Neural progenitor cell (in vitro differentiated cells): ENCODE measurements around the gene GRIN3B. TPM values are rescaled to one million over a fixed set of nuclear protein-coding genes. Genes with fewer than 3 reads are reported as not detected.

Experiments
- DNase-seq: peaks from one replicate; pipeline ENCODE4 v3.0.0-alpha.2; 2016; ENCODE audit warnings: low spot score
- H2AFZ ChIP-seq: fragments of 200-600 bp; sonication (generic); replicated peaks from 2 replicates; pipeline ENCODE4 v1.6.1; 2016; ENCODE audit warnings: antibody characterized with exemption
- H3F3A ChIP-seq: fragments of 200-600 bp; sonication (generic); 2 replicates; pipeline ENCODE4 v1.6.1; 2016; ENCODE audit warnings: antibody characterized with exemption, low read depth
- H3K27ac ChIP-seq: fragments of 200-600 bp; sonication (generic); 2 replicates; pipeline ENCODE4 v1.5.1; 2016; ENCODE audit warnings: mild to moderate bottlenecking
- H3K27me3 ChIP-seq: fragments of 200-600 bp; sonication (generic); 2 replicates; pipeline ENCODE4 v1.6.1; 2016; ENCODE audit warnings: mild to moderate bottlenecking, moderate library complexity
- H3K36me3 ChIP-seq: fragments of 200-600 bp; sonication (generic); 2 replicates; pipeline ENCODE4 v1.5.1; 2016
- H3K4me1 ChIP-seq: fragments of 200-600 bp; sonication (generic); 2 replicates; pipeline ENCODE4 v1.6.1; 2016; ENCODE audit warnings: mixed run types
- H3K4me2 ChIP-seq: fragments of 200-600 bp; sonication (generic); 2 replicates; pipeline ENCODE4 v1.6.1; 2016
- H3K4me3 ChIP-seq: fragments of 200-600 bp; sonication (generic); 2 replicates; pipeline ENCODE4 v1.5.1; 2016
- H3K79me2 ChIP-seq: fragments of 200-600 bp; sonication (generic); 2 replicates; pipeline ENCODE4 v1.6.1; 2016; ENCODE audit warnings: low read depth
- H3K9ac ChIP-seq: fragments of 200-600 bp; sonication (generic); 2 replicates; pipeline ENCODE4 v1.6.1; 2016
- H3K9me3 ChIP-seq: fragments of 200-600 bp; sonication (generic); 2 replicates; pipeline ENCODE4 v1.5.1; 2016; ENCODE audit warnings: low read depth
- H4K20me1 ChIP-seq: fragments of 200-600 bp; sonication (generic); 2 replicates; pipeline ENCODE4 v1.6.1; 2016; ENCODE audit warnings: low read depth
- H3K27ac Mint-ChIP-seq: 3 replicates; pipeline ENCODE4 v1.8.0; 2021; ENCODE audit warnings: mixed read lengths
- H3K27me3 Mint-ChIP-seq: 2 replicates; pipeline ENCODE4 v1.8.0; 2022; ENCODE audit warnings: low read depth, mild to moderate bottlenecking, inconsistent platforms, moderate library complexity, mixed read lengths; ENCODE audit not compliant: insufficient read depth
- H3K36me3 Mint-ChIP-seq: 3 replicates; pipeline ENCODE4 v1.8.0; 2021; ENCODE audit warnings: mixed read lengths
- H3K4me1 Mint-ChIP-seq: 3 replicates; pipeline ENCODE4 v1.8.0; 2021; ENCODE audit warnings: mixed read lengths
- H3K4me3 Mint-ChIP-seq: 3 replicates; pipeline ENCODE4 v1.8.0; 2021; ENCODE audit warnings: mild to moderate bottlenecking, moderate library complexity, mixed read lengths
- H3K9me3 Mint-ChIP-seq: 3 replicates; pipeline ENCODE4 v1.8.0; 2020; ENCODE audit warnings: mixed read lengths
- EZH2 ChIP-seq: fragments of 200-600 bp; sonication (generic); IDR thresholded peaks from 2 replicates; pipeline ENCODE4 v1.6.1; 2017; ENCODE audit warnings: antibody characterized with exemption, mild to moderate bottlenecking, moderate library complexity
- EZH2phosphoT487 ChIP-seq: fragments of 200-600 bp; sonication (generic); IDR thresholded peaks from 2 replicates; pipeline ENCODE4 v1.6.1; 2017; ENCODE audit warnings: antibody characterized with exemption
- small RNA-seq: library from RNA; depleted of rRNA; stranded (forward); fragments of <200 nt; gene quantifications from one replicate; pipeline ENCODE3, GENCODE V24; 2015
- total RNA-seq: library from RNA; depleted of rRNA; stranded (reverse); fragments of >200 nt; gene quantifications from 2 replicates; pipeline ENCODE4 v1.2.3, GENCODE V29; 2015; ENCODE audit warnings: low replicate concordance
- TF ChIP-seq, protein P1 (sequence below): fragments of 200-600 bp; sonication (generic); IDR thresholded peaks from 2 replicates; pipeline ENCODE4 v1.5.1; 2017; ENCODE audit warnings: antibody characterized with exemption, mild to moderate bottlenecking

GRIN3B gene
- total RNA-seq, 1 donor from 2014 or later = 5.9 TPM

DNA sequence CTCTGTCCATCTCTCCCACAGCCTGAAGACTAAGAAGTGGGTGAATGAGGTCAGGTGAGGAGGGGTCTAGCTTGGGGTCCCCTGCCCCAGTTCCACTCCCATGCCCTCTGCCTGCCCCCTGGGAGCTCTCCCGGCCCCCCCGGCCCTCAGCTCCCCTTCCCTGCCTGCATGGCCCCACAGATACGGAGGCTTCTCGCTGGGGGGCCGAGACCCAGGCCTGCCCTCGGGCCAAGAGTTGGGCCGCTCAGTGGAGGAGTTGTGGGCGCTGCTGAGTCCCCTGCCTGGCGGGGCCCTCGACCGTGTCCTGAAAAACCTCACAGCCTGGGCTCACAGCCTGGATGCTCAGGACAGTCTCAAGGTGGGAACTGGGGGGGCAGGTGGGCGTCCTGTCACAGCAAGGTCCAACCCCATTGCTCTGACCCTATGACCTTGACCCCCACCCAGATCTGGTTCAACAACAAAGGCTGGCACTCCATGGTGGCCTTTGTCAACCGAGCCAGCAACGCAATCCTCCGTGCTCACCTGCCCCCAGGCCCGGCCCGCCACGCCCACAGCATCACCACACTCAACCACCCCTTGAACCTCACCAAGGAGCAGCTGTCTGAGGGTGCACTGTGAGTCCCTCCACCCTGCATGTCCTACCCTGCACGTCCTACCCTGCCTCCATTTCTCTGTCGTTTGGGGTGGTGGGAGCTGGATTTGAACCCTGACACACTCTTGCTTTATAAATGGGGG, 55.8 kb downstream of the GRIN3B start:
- Histone ChIP-seq H4K20me1 (no peaks in the 10 kb centered on the region), H3K27ac (no peak overlapping the region), H2AFZ (no peak overlapping the region), H3K36me3 (no peaks in the 10 kb centered on the region), H3K79me2 (no peaks in the 10 kb centered on the region), H3K4me1 (no peaks in the 10 kb centered on the region), H3K9ac (no peak overlapping the region), H3K27me3 (no peaks in the 10 kb centered on the region), H3K4me2 (no peak overlapping the region), H3K4me3 (no peak overlapping the region), H3K9me3 (peaks cover 7% of the 10 kb centered on the region), H3F3A (peaks cover 5% of the 10 kb centered on the region)
- Mint-ChIP-seq H3K4me3 (no peak overlapping the region), H3K36me3 (peaks cover 2% of the 10 kb centered on the region), H3K9me3 (no peaks in the 10 kb centered on the region), H3K4me1 (peaks cover 10% of the 10 kb centered on the region), H3K27ac (no peak overlapping the region), H3K27me3 (peaks cover 12% of the 10 kb centered on the region)
- no peak for DNase-seq
- TF ChIP-seq EZH2 = no peak
- TF ChIP-seq EZH2phosphoT487 = no peak
- TF ChIP-seq, protein P1, sequence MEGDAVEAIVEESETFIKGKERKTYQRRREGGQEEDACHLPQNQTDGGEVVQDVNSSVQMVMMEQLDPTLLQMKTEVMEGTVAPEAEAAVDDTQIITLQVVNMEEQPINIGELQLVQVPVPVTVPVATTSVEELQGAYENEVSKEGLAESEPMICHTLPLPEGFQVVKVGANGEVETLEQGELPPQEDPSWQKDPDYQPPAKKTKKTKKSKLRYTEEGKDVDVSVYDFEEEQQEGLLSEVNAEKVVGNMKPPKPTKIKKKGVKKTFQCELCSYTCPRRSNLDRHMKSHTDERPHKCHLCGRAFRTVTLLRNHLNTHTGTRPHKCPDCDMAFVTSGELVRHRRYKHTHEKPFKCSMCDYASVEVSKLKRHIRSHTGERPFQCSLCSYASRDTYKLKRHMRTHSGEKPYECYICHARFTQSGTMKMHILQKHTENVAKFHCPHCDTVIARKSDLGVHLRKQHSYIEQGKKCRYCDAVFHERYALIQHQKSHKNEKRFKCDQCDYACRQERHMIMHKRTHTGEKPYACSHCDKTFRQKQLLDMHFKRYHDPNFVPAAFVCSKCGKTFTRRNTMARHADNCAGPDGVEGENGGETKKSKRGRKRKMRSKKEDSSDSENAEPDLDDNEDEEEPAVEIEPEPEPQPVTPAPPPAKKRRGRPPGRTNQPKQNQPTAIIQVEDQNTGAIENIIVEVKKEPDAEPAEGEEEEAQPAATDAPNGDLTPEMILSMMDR = no peak

DNA sequence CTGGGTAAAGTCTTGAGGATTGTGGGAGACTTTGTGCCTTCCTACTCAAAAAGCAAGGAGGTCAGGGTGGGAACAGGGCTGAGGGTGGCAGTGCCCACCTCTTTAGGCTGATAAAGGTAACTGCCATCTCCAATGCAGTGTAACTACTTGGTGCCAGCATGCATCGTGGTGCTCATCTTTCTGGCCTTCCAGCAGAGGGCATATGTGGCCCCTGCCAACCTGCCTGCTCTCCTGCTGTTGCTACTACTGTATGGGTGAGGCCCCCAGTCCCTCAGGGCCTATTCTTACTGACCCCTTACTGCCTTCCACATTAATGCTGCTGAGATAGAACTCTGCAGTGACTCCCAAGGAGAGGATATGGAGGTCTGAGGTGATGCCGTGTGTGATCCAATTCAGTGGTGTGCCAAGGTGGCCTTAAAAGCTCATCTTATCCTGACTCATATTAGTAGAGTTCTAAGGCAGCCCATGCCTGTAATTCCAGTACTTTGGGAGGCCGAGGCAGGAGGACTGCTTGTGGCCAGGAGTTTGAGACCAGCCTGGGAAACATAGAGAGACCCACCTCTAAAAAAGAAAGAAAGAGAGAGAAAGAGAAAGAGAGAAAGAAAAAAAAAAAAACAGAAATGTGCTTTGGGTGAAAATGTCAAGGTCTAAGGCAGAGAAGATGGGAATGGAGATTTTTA, 57.1 kb downstream of the GRIN3B start:
- peaks cover 11% of the 10 kb centered on the region for H3K27me3 Mint-ChIP-seq
- no peaks in the 10 kb centered on the region for H3K27me3 ChIP-seq
- DNase-seq = peak; percentile 75
- no peaks in the 10 kb centered on the region for H3F3A ChIP-seq
- H3K4me1 ChIP-seq = no peaks in the 10 kb centered on the region
- peaks cover 7% of the 10 kb centered on the region for H3K9me3 ChIP-seq
- H2AFZ ChIP-seq = no peak overlapping the region
- H3K79me2 ChIP-seq = no peaks in the 10 kb centered on the region
- H3K4me2 ChIP-seq = no peak overlapping the region
- H3K36me3 ChIP-seq = no peaks in the 10 kb centered on the region
- no peak overlapping the region for H3K4me3 ChIP-seq
- H3K4me1 Mint-ChIP-seq = peaks cover 6% of the 10 kb centered on the region
- peak overlapping the region; percentile 69 for H3K27ac Mint-ChIP-seq
- no peaks in the 10 kb centered on the region for H4K20me1 ChIP-seq
- no peak overlapping the region for H3K9ac ChIP-seq
- H3K4me3 Mint-ChIP-seq = no peak overlapping the region
- no peaks in the 10 kb centered on the region for H3K9me3 Mint-ChIP-seq
- H3K27ac ChIP-seq = no peak overlapping the region
- TF ChIP-seq, protein P1 = no peak
- TF ChIP-seq EZH2phosphoT487 = no peak
- TF ChIP-seq EZH2 = no peak
- H3K36me3 Mint-ChIP-seq = peaks cover 2% of the 10 kb centered on the region

DNA sequence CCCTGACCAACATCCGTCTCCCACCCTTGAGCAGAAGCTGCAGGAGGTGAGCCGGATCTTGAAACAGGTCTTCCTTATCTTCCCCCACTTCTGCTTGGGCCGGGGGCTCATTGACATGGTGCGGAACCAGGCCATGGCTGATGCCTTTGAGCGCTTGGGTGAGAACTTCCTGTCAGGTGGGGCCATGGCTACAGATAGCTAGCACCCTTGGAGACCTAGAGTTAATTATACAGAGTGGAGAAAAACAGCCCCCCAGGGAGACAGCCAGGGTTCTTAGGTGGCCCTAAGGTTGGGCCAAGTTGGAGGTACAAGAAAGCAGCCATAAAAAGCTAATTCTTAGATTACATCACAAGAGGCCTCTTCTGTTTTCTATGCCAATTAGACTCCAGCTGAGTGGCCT, 57.9 kb downstream of the GRIN3B start:
- H3K9ac ChIP-seq = no peak overlapping the region
- H3K36me3 ChIP-seq = no peaks in the 10 kb centered on the region
- peak overlapping the region; percentile 24 for H3K4me3 Mint-ChIP-seq
- H3K4me1 Mint-ChIP-seq = peaks cover 3% of the 10 kb centered on the region
- no peak overlapping the region for H3K27ac ChIP-seq
- no peak overlapping the region for H3K4me3 ChIP-seq
- H4K20me1 ChIP-seq = no peaks in the 10 kb centered on the region
- no peak overlapping the region for H3K27ac Mint-ChIP-seq
- no peak for DNase-seq
- peaks cover 2% of the 10 kb centered on the region for H3K36me3 Mint-ChIP-seq
- H3K27me3 Mint-ChIP-seq = peaks cover 8% of the 10 kb centered on the region
- no peaks in the 10 kb centered on the region for H3K27me3 ChIP-seq
- no peaks in the 10 kb centered on the region for H3K9me3 Mint-ChIP-seq
- TF ChIP-seq EZH2phosphoT487 = no peak
- TF ChIP-seq, protein P1 = no peak
- TF ChIP-seq EZH2 = no peak
- no peaks in the 10 kb centered on the region for H3F3A ChIP-seq
- no peak overlapping the region for H3K4me2 ChIP-seq
- H2AFZ ChIP-seq = no peak overlapping the region
- peaks cover 7% of the 10 kb centered on the region for H3K9me3 ChIP-seq
- no peaks in the 10 kb centered on the region for H3K79me2 ChIP-seq
- H3K4me1 ChIP-seq = no peaks in the 10 kb centered on the region

Small RNA genes lying within 50 kb of the gene (small RNA-seq; reads per million reads assigned to genes)
- 1.2 reads per million, percentile 82 among the genes with 10 or more reads in this experiment for gene RNU6-2

Other genes with a start within 250 kb of the GRIN3B start
- not detected in 2 replicates for gene MISP, start 249.3 kb upstream of the GRIN3B start, total RNA-seq
- 237 and 543 TPM in 2 replicates for gene PTBP1, start 203.0 kb upstream of the GRIN3B start, total RNA-seq
- gene PLPPR3, start 178.5 kb upstream of the GRIN3B start, total RNA-seq = 15.6 and 91.6 TPM in 2 replicates
- gene AZU1, start 172.6 kb upstream of the GRIN3B start, total RNA-seq = 1.0 and 2.0 TPM in 2 replicates
- gene PRTN3, start 159.4 kb upstream of the GRIN3B start, total RNA-seq = 0.28 TPM in 1 of 2 replicates, not detected in the other
- not detected in 2 replicates for gene ELANE, start 148.1 kb upstream of the GRIN3B start, total RNA-seq
- 0.90 TPM in 1 of 2 replicates, not detected in the other for gene CFD, start 140.8 kb upstream of the GRIN3B start, total RNA-seq
- gene MED16, start 107.2 kb upstream of the GRIN3B start, total RNA-seq = 14.4 and 46.9 TPM in 2 replicates
- not detected in 2 replicates for gene RNU6-9, start 106.9 kb upstream of the GRIN3B start, total RNA-seq
- 22.7 and 58.2 TPM in 2 replicates for gene R3HDM4, start 87.2 kb upstream of the GRIN3B start, total RNA-seq
- gene KISS1R, start 83.1 kb upstream of the GRIN3B start, total RNA-seq = 0.77 TPM in 1 of 2 replicates, not detected in the other
- gene ARID3A, start 74.4 kb upstream of the GRIN3B start, total RNA-seq = 25.5 and 68.7 TPM in 2 replicates
- gene WDR18, start 16.1 kb upstream of the GRIN3B start, total RNA-seq = 38.6 and 156 TPM in 2 replicates
- gene TMEM259, start 20.7 kb downstream of the GRIN3B start, total RNA-seq = 31.7 and 175 TPM in 2 replicates
- gene RNU6-2, start 21.1 kb downstream of the GRIN3B start, total RNA-seq = not detected in 2 replicates
- gene CNN2, start 26.2 kb downstream of the GRIN3B start, total RNA-seq = 131 and 196 TPM in 2 replicates
- gene ABCA7, start 39.7 kb downstream of the GRIN3B start, total RNA-seq = 1.4 and 21.9 TPM in 2 replicates
- gene ARHGAP45, start 66.7 kb downstream of the GRIN3B start, total RNA-seq = 9.6 and 18.2 TPM in 2 replicates
- 98.8 and 197 TPM in 2 replicates for gene POLR2E, start 95.0 kb downstream of the GRIN3B start, total RNA-seq
- 289 and 439 TPM in 2 replicates for gene GPX4, start 103.6 kb downstream of the GRIN3B start, total RNA-seq
- 3.3 and 16.2 TPM in 2 replicates for gene SBNO2, start 173.8 kb downstream of the GRIN3B start, total RNA-seq
- 27.4 and 67.3 TPM in 2 replicates for gene STK11, start 205.4 kb downstream of the GRIN3B start, total RNA-seq
- 1.2 and 17.8 TPM in 2 replicates for gene CBARP, start 237.6 kb downstream of the GRIN3B start, total RNA-seq
- gene ATP5F1D, start 241.3 kb downstream of the GRIN3B start, total RNA-seq = 7.1 and 52.0 TPM in 2 replicates
- gene MIDN, start 248.2 kb downstream of the GRIN3B start, total RNA-seq = 16.1 and 51.3 TPM in 2 replicates